HG02798 (cell line): ENCODE measurements around the gene FBH1.
"Not testable (repeated sequence)": the region's sequence is repeated elsewhere in the genome, so short reads cannot be mapped to it uniquely, and the experiment has no call there.

Experiments
- ATAC-seq: cut with Tn5 transposase; IDR thresholded peaks from one replicate; pipeline ENCODE4 v1.9.1; 2021; ENCODE audit warnings: mild to moderate bottlenecking; ENCODE audit not compliant: unreplicated experiment, poor library complexity

The FBH1 gene

GRCh38 chr10:5889624-5890451 is at the start of gene FBH1, which contains the start of gene ANKRD16:
Gene FBH1, plus strand, starts transcription at chr10:5890243. Its CDS starts 103 bp downstream, at chr10:5890346.
Gene ANKRD16, minus strand, starts transcription at chr10:5889893. Its CDS starts 539 bp downstream, at chr10:5889354.
- peak; percentile 90 for ATAC-seq

GRCh38 chr10:5840314-5841307 is 49.4 kb upstream of the FBH1 start:
- peak; percentile 75 for ATAC-seq

GRCh38 chr10:5841965-5842364 is 48.1 kb upstream of the FBH1 start:
- ATAC-seq: no peak

- peak; percentile 21 for ATAC-seq
Observed at GRCh38 chr10:5843686-5844344, 46.2 kb upstream of the FBH1 start.

GRCh38 chr10:5844345-5845055 is 45.5 kb upstream of the FBH1 start:
- ATAC-seq: no peak

GRCh38 chr10:5846667-5847066 is 43.4 kb upstream of the FBH1 start:
- not testable (repeated sequence) for ATAC-seq

GRCh38 chr10:5854131-5854475 is 35.9 kb upstream of the FBH1 start:
- ATAC-seq: no peak

- ATAC-seq: no peak
Observed at GRCh38 chr10:5855979-5856700, 33.9 kb upstream of the FBH1 start.

- ATAC-seq: no peak
Observed at GRCh38 chr10:5856701-5857004, 33.4 kb upstream of the FBH1 start.

- no peak for ATAC-seq
Observed at GRCh38 chr10:5858811-5859210, 31.2 kb upstream of the FBH1 start.

GRCh38 chr10:5860066-5860465 is 30.0 kb upstream of the FBH1 start:
- ATAC-seq: no peak

GRCh38 chr10:5862360-5862961 is 27.6 kb upstream of the FBH1 start:
- peak; percentile 96 for ATAC-seq

GRCh38 chr10:5862981-5863685 is 26.9 kb upstream of the FBH1 start:
- not testable (repeated sequence) for ATAC-seq

- ATAC-seq: not testable (repeated sequence)
Observed at GRCh38 chr10:5866451-5867081, 23.5 kb upstream of the FBH1 start.

- ATAC-seq: not testable (repeated sequence)
Observed at GRCh38 chr10:5867091-5867615, 22.9 kb upstream of the FBH1 start.

- ATAC-seq: not testable (repeated sequence)
Observed at GRCh38 chr10:5868383-5868782, 21.7 kb upstream of the FBH1 start.

- ATAC-seq: no peak
Observed at GRCh38 chr10:5869156-5869555, 20.9 kb upstream of the FBH1 start.

GRCh38 chr10:5871596-5871995 is 18.4 kb upstream of the FBH1 start:
- ATAC-seq: no peak
